K562 (cell line): ENCODE data around the gene LLGL2. TPM values are rescaled to one million over a fixed set of nuclear protein-coding genes. Genes with fewer than 3 reads are reported as not detected.

Source experiments
- ATF1 ChIP-seq, 2 experiments: fragments of 450-650 bp in 1 of 2; IDR thresholded peaks; 2 replicates each; pipeline ENCODE4 v1.6.1; 2016; ENCODE audit warnings: missing compliant biosample characterization in 1 of 2, missing genetic modification characterization in 1 of 2
- BCOR ChIP-seq: fragments of 450-650 bp; IDR thresholded peaks from 2 replicates; pipeline ENCODE4 v1.6.1; 2016
- CTCFL ChIP-seq: IDR thresholded peaks from 2 replicates; pipeline ENCODE4 v1.6.1; 2011; ENCODE audit warnings: borderline replicate concordance, low read depth, mild to moderate bottlenecking, moderate library complexity, low read length; ENCODE audit not compliant: insufficient read depth, poor library complexity, severe bottlenecking
- DPF2 ChIP-seq: fragments of 450-650 bp; IDR thresholded peaks from 2 replicates; pipeline ENCODE4 v1.6.1; 2016
- E2F1 ChIP-seq: sonication (generic); formaldehyde crosslinking; IDR thresholded peaks from 2 replicates; pipeline ENCODE4 v1.8.1; 2023; ENCODE audit warnings: mild to moderate bottlenecking, missing genetic modification reagents, moderate library complexity
- EWSR1 ChIP-seq: fragments of 450-650 bp; IDR thresholded peaks from 2 replicates; pipeline ENCODE4 v1.6.1; 2018; ENCODE audit warnings: borderline replicate concordance, mild to moderate bottlenecking, low read depth, moderate library complexity; ENCODE audit not compliant: partially characterized antibody
- GATAD2B ChIP-seq: fragments of 450-650 bp; IDR thresholded peaks from 2 replicates; pipeline ENCODE4 v1.6.1; 2017; ENCODE audit warnings: mild to moderate bottlenecking, borderline replicate concordance
- HBP1 ChIP-seq: fragments of 450-650 bp; formaldehyde crosslinking; IDR thresholded peaks from 2 replicates; pipeline ENCODE4 v1.4.0; 2022; ENCODE audit warnings: missing genetic modification characterization
- ID3 ChIP-seq, 2 experiments: fragments of 250-450 bp in 1 of 2; fragments of 450-650 bp in 1 of 2; sonication (Bioruptor Pico) in 1 of 2; IDR thresholded peaks; 2 replicates each; pipeline versions ENCODE4 v1.6.1 to v1.8.0; 2016 to 2021; ENCODE audit warnings: mild to moderate bottlenecking in 2 of 2, moderate library complexity in 2 of 2, missing compliant biosample characterization in 1 of 2, missing genetic modification characterization in 1 of 2
- MITF ChIP-seq: IDR thresholded peaks from 2 replicates; pipeline ENCODE4 v1.6.1; 2014; ENCODE audit warnings: antibody characterized with exemption
- PTTG1 ChIP-seq: fragments of 450-650 bp; IDR thresholded peaks from 2 replicates; pipeline ENCODE4 v1.6.1; 2016; ENCODE audit warnings: low read depth, mild to moderate bottlenecking, missing genetic modification characterization, missing compliant biosample characterization
- SP1 ChIP-seq: sonication (generic); formaldehyde crosslinking; IDR thresholded peaks from 2 replicates; pipeline ENCODE4 v1.8.1; 2022; ENCODE audit warnings: mild to moderate bottlenecking, missing genetic modification reagents
- THRAP3 ChIP-seq: fragments of 450-650 bp; IDR thresholded peaks from 2 replicates; pipeline ENCODE4 v1.6.1; 2016; ENCODE audit warnings: mild to moderate bottlenecking, inconsistent platforms, borderline replicate concordance
- ZNF143 ChIP-seq: sonication (generic); formaldehyde crosslinking; IDR thresholded peaks from 2 replicates; pipeline ENCODE4 v1.9.0; 2022; ENCODE audit warnings: mild to moderate bottlenecking, missing genetic modification reagents
- ZNF592 ChIP-seq: fragments of 450-650 bp; IDR thresholded peaks from 2 replicates; pipeline ENCODE4 v1.6.1; 2017; ENCODE audit warnings: antibody characterized with exemption, mild to moderate bottlenecking
- polyA plus RNA-seq, 8 experiments: library from polyadenylated mRNA; depleted of rRNA in 4 of 8; stranded (reverse) in 5 of 8; unstranded in 3 of 8; fragments of >200 nt; fragmentation: Nextera tagmentation in 2 of 8; fragmentation: Illumina TruSeq in 1 of 8; extraction: Ambion mirVana in 2 of 8; extraction: Trizol in 1 of 8; gene quantifications; 2 replicates each; pipeline versions ENCODE4 v1.2.1 to v1.2.3, GENCODE V29; 2011 to 2014; ENCODE audit warnings: inconsistent platforms in 1 of 8, missing spikeins in 1 of 8
- total RNA-seq, 7 experiments: library from RNA; depleted of rRNA in 6 of 7; stranded (reverse); fragments of >200 nt in 6 of 7; fragmentation: Illumina TruSeq in 2 of 7; extraction: Trizol in 2 of 7; gene quantifications; 2 replicates each; pipeline versions ENCODE4 v1.2.1 to v1.2.3, GENCODE V29; 2011 to 2021; ENCODE audit warnings: low replicate concordance in 1 of 7

LLGL2 gene
- total and polyA plus RNA-seq, 9 of the 15 experiments (the other 6 are each of a cell fraction or from before 2014, with no cell fraction given), result 0.32 to 24.4 (median 10.2) TPM

- TF ChIP-seq MITF (no peak), SP1 (peak; percentile 54; the same call in 1 of the 2 replicates), ID3 (CRISPR knock-in tag; IDR thresholded peaks at IDR 0.05) (no peak), ID3 (tag; IDR thresholded peaks at IDR 0.05) (no peak), HBP1 (no peak), GATAD2B (no peak), PTTG1 (tag) (no peak), THRAP3 (no peak), ATF1 (CRISPR knock-in tag; IDR thresholded peaks at IDR 0.05) (no peak), ATF1 (tag; IDR thresholded peaks at IDR 0.05) (no peak), CTCFL (peak; percentile 64), BCOR (peak; percentile 36; the same call in 1 of the 2 replicates), E2F1 (no peak), ZNF143 (no peak), DPF2 (0 out of 2 replicates have a peak, but pooled peaks have one; percentile 23), ZNF592 (no peak), EWSR1 (no peak)
Observed at GRCh38 chr17:75487351-75488070, 38.0 kb upstream of the LLGL2 start (continued).
